Neural cell (in vitro differentiated cells): ENCODE results near the gene KIF6. TPM values are rescaled to one million over a fixed set of nuclear protein-coding genes. Genes with fewer than 3 reads are reported as not detected.

Experiments
- H2AFZ ChIP-seq: fragments of 200-600, 300-800 bp; sonication (generic), shearing (Covaris generic); 2 replicates; pipeline ENCODE4 v1.6.0; 2014; ENCODE audit warnings: low read depth, mild to moderate bottlenecking, antibody characterized with exemption, low read length, moderate library complexity
- H3F3A ChIP-seq: fragments of 200-600 bp; shearing (Covaris generic); 2 replicates; pipeline ENCODE4 v1.6.1; 2016; ENCODE audit warnings: mild to moderate bottlenecking, moderate library complexity, mixed read lengths, antibody characterized with exemption, low read length; ENCODE audit not compliant: insufficient read depth, poor library complexity, severe bottlenecking
- H3K27ac ChIP-seq: fragments of 200-600, 300-800 bp; sonication (generic), shearing (Covaris generic); 2 replicates; pipeline ENCODE4 v1.5.1; 2014; ENCODE audit warnings: mild to moderate bottlenecking, low read length, moderate library complexity
- H3K27me3 ChIP-seq: fragments of 300-800, 200-600 bp; sonication (generic), shearing (Covaris generic); 2 replicates; pipeline ENCODE4 v1.6.0; 2014; ENCODE audit warnings: mild to moderate bottlenecking, low read depth, low read length, moderate library complexity; ENCODE audit not compliant: insufficient read depth
- H3K36me3 ChIP-seq: fragments of 300-800, 200-600 bp; sonication (generic), shearing (Covaris generic); 2 replicates; pipeline ENCODE4 v1.5.1; 2014; ENCODE audit warnings: mild to moderate bottlenecking, antibody characterized with exemption, low read length, moderate library complexity; ENCODE audit not compliant: insufficient read depth
- H3K4me2 ChIP-seq: fragments of 300-800, 200-600 bp; sonication (generic), shearing (Covaris generic); 2 replicates; pipeline ENCODE4 v1.6.0; 2014; ENCODE audit warnings: mild to moderate bottlenecking, low read length
- H3K4me3 ChIP-seq: fragments of 300-800, 200-600 bp; sonication (generic), shearing (Covaris generic); 2 replicates; pipeline ENCODE4 v1.5.1; 2014; ENCODE audit warnings: mild to moderate bottlenecking, low read length, moderate library complexity
- H3K79me2 ChIP-seq: fragments of 200-600 bp; shearing (Covaris generic); replicated peaks from 2 replicates; pipeline ENCODE4 v1.6.0; 2014; ENCODE audit warnings: mild to moderate bottlenecking, low read length, moderate library complexity; ENCODE audit not compliant: insufficient read depth
- H3K9ac ChIP-seq: fragments of 300-800, 200-600 bp; sonication (generic), shearing (Covaris generic); 2 replicates; pipeline ENCODE4 v1.6.1; 2016; ENCODE audit warnings: mild to moderate bottlenecking, low read length, mixed read lengths
- H3K9me2 ChIP-seq: fragments of 200-600 bp; shearing (Covaris generic); 2 replicates; pipeline ENCODE4 v1.6.1; 2016; ENCODE audit warnings: mild to moderate bottlenecking, low read length, mixed read lengths; ENCODE audit not compliant: insufficient read depth
- H3K9me3 ChIP-seq: fragments of 200-600, 300-800 bp; sonication (generic), shearing (Covaris generic); 2 replicates; pipeline ENCODE4 v1.6.1; 2016; ENCODE audit warnings: mild to moderate bottlenecking, mixed run types, low read length, moderate library complexity, mixed read lengths
- H4K20me1 ChIP-seq: fragments of 200-600 bp; shearing (Covaris generic); 2 replicates; pipeline ENCODE4 v1.6.1; 2016; ENCODE audit warnings: mild to moderate bottlenecking, mixed run types; ENCODE audit not compliant: insufficient read depth
- CTCF ChIP-seq: fragments of 450-650 bp; IDR thresholded peaks from 2 replicates; pipeline ENCODE4 v1.5.1; 2014; ENCODE audit warnings: antibody characterized with exemption, mild to moderate bottlenecking, moderate library complexity; ENCODE audit not compliant: poor library complexity, severe bottlenecking
- EP300 ChIP-seq: fragments of 450-650 bp; conservative IDR thresholded peaks from 2 replicates; pipeline ENCODE4 v1.6.1; 2014; ENCODE audit warnings: antibody characterized with exemption, mild to moderate bottlenecking, moderate library complexity; ENCODE audit not compliant: poor library complexity, severe bottlenecking
- EZH2 ChIP-seq: fragments of 200-600, 300-800 bp; shearing (Covaris generic), sonication (generic); IDR thresholded peaks from 2 replicates; pipeline ENCODE4 v1.6.1; 2014; ENCODE audit warnings: antibody characterized with exemption, low read length, borderline replicate concordance, mild to moderate bottlenecking; ENCODE audit not compliant: insufficient read depth, poor library complexity, severe bottlenecking
- MXI1 ChIP-seq: fragments of 450-650 bp; conservative IDR thresholded peaks from 2 replicates; pipeline ENCODE4 v1.6.1; 2014; ENCODE audit warnings: antibody characterized with exemption, mild to moderate bottlenecking; ENCODE audit not compliant: poor library complexity, severe bottlenecking
- POLR2AphosphoS5 ChIP-seq: IDR thresholded peaks from 2 replicates; pipeline ENCODE4 v1.6.1; 2012
- RAD21 ChIP-seq: fragments of 450-650 bp; conservative IDR thresholded peaks from 2 replicates; pipeline ENCODE4 v1.6.1; 2014; ENCODE audit warnings: antibody characterized with exemption, mild to moderate bottlenecking, moderate library complexity
- REST ChIP-seq: IDR thresholded peaks from 2 replicates; pipeline ENCODE4 v1.6.1; 2012; ENCODE audit warnings: borderline replicate concordance
- SMC3 ChIP-seq: fragments of 450-650 bp; conservative IDR thresholded peaks from 2 replicates; pipeline ENCODE4 v1.6.1; 2014; ENCODE audit warnings: antibody characterized with exemption, mild to moderate bottlenecking, moderate library complexity; ENCODE audit not compliant: poor library complexity
- TAF1 ChIP-seq: IDR thresholded peaks from 2 replicates; pipeline ENCODE4 v1.6.1; 2012; ENCODE audit warnings: low read depth
- polyA plus RNA-seq: library from polyadenylated mRNA; depleted of rRNA; stranded (reverse); fragments of >200 nt; gene quantifications from 2 replicates; pipeline ENCODE4 v1.2.3, GENCODE V29; 2014

Gene KIF6
- polyA plus RNA-seq, 1 donor from 2014 or later, result 2.1 TPM

GRCh38 chr6:39453956-39454524 lies 271.2 kb downstream of the KIF6 start:
- H3K9me2 ChIP-seq, result no peaks in the 10 kb centered on the region
- H3K9me3 ChIP-seq, result no peaks in the 10 kb centered on the region
- no peaks in the 10 kb centered on the region for H3K36me3 ChIP-seq
- no peak overlapping the region for H3K9ac ChIP-seq
- no peaks in the 10 kb centered on the region for H3K27me3 ChIP-seq
- TF ChIP-seq SMC3 (no peak), TAF1 (no peak), EZH2 (no peak), POLR2AphosphoS5 (no peak), CTCF (no peak), REST (no peak), MXI1 (no peak), RAD21 (no peak), EP300 (no peak)
- H3F3A ChIP-seq, result no peaks in the 10 kb centered on the region
- no peak overlapping the region for H3K27ac ChIP-seq
- H4K20me1 ChIP-seq, result no peaks in the 10 kb centered on the region
- H3K4me3 ChIP-seq, result no peak overlapping the region
- no peaks in the 10 kb centered on the region for H3K79me2 ChIP-seq
- H3K4me2 ChIP-seq, result no peak overlapping the region
- H2AFZ ChIP-seq, result no peak overlapping the region

GRCh38 chr6:39453241-39453640 lies 272.0 kb downstream of the KIF6 start:
- no peaks in the 10 kb centered on the region for H4K20me1 ChIP-seq
- no peak overlapping the region for H2AFZ ChIP-seq
- no peaks in the 10 kb centered on the region for H3K27me3 ChIP-seq
- no peaks in the 10 kb centered on the region for H3K79me2 ChIP-seq
- no peak overlapping the region for H3K4me2 ChIP-seq
- H3K9me3 ChIP-seq, result no peaks in the 10 kb centered on the region
- no peak overlapping the region for H3K27ac ChIP-seq
- no peaks in the 10 kb centered on the region for H3K36me3 ChIP-seq
- H3F3A ChIP-seq, result no peaks in the 10 kb centered on the region
- no peaks in the 10 kb centered on the region for H3K9me2 ChIP-seq
- H3K4me3 ChIP-seq, result no peak overlapping the region
- TF ChIP-seq POLR2AphosphoS5 (no peak), REST (no peak), RAD21 (no peak), SMC3 (no peak), EP300 (no peak), MXI1 (no peak), CTCF (no peak), EZH2 (no peak), TAF1 (no peak)
- no peak overlapping the region for H3K9ac ChIP-seq
